Keratinocyte (primary cell): Measurements from ENCODE around the gene PPARD.

Experiments
- EZH2 ChIP-seq: IDR thresholded peaks from one replicate; pipeline ENCODE4 v1.6.1; 2012; ENCODE audit warnings: inconsistent platforms, mild to moderate bottlenecking, low read length, moderate library complexity
- TF ChIP-seq, protein P1 (sequence below), 3 experiments: IDR thresholded peaks in 1 of 3; conservative IDR thresholded peaks in 1 of 3; optimal IDR thresholded peaks in 1 of 3; 2 replicates in 2 of 3; 3 replicates in 1 of 3; pipeline versions ENCODE3 to v1.5.1; 2011; ENCODE audit warnings: low read length in 3 of 3, mild to moderate bottlenecking in 3 of 3, moderate library complexity in 2 of 3, control low read depth in 1 of 3, inconsistent platforms in 1 of 3; ENCODE audit not compliant: insufficient read depth in 2 of 3; ENCODE audit errors: extremely low read depth in 1 of 3

DNA sequence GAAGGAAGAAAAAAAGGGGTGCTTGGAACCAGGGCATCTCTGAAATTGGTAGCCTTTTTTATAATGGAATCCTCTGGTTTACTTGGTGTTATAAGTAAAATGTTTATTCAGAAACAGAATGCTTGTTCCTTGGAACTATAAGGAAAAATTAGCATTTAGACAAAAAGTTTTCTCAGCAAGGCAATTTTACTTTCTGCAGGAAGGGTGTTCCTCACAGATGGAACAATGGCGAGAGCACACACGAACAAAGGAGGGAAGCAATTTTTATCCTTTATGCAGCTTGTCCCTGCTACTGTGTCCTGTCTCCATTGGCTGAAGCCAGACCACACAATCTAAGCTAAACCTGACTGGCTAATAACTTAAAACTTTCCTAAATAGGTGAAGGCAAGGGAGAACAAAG lies 87.1 kb downstream of the PPARD start:
- TF ChIP-seq, protein P1, sequence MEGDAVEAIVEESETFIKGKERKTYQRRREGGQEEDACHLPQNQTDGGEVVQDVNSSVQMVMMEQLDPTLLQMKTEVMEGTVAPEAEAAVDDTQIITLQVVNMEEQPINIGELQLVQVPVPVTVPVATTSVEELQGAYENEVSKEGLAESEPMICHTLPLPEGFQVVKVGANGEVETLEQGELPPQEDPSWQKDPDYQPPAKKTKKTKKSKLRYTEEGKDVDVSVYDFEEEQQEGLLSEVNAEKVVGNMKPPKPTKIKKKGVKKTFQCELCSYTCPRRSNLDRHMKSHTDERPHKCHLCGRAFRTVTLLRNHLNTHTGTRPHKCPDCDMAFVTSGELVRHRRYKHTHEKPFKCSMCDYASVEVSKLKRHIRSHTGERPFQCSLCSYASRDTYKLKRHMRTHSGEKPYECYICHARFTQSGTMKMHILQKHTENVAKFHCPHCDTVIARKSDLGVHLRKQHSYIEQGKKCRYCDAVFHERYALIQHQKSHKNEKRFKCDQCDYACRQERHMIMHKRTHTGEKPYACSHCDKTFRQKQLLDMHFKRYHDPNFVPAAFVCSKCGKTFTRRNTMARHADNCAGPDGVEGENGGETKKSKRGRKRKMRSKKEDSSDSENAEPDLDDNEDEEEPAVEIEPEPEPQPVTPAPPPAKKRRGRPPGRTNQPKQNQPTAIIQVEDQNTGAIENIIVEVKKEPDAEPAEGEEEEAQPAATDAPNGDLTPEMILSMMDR (optimal IDR thresholded peaks at IDR 0.05 in 1 of 3, IDR thresholded peaks at IDR 0.05 in 1 of 3, conservative IDR thresholded peaks at IDR 0.05 in 1 of 3; ENCODE audit: extremely low read depth in 1 of 3, insufficient read depth in 2 of 3, low read length in 3 of 3): no peak
- TF ChIP-seq EZH2: no peak
